ENCODE data around the gene CCNG1.

DNA sequence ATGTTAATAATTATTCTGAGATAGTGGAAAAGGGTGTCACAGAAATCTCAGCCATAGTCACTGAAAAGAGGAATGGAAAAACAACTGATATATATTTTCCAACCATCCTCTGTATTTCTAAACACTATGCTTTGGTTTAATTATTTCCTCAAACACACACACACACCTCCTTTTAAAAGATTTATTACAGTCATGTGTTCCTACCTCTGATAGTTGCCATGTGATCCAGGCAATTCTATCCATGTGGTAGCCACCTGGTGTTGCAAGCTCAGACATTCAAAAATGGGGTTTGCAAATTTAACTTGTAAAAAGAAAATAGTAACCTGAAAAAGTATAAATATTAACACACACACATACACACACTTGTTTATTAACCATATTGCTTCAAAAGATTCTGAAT lies 40.0 kb upstream of the CCNG1 start:
- TF ChIP-seq CTCF (IDR thresholded peaks at IDR 0.05) = no peak
- TF ChIP-seq POLR2A (IDR thresholded peaks at IDR 0.05) = no peak
